Measurements from ENCODE around the gene MTHFD1L.

- TF ChIP-seq EGR1 (IDR thresholded peaks at IDR 0.05; ENCODE audit: borderline replicate concordance, low read depth, low read length) (no peak), CHD7 (IDR thresholded peaks at IDR 0.05; ENCODE audit: insufficient replicate concordance, low read length) (no peak), EZH2 (IDR thresholded peaks at IDR 0.05; ENCODE audit: low read depth, low read length, severe bottlenecking) (no peak), CTCF (IDR thresholded peaks at IDR 0.05; ENCODE audit: control extremely low read depth in 1 of 3, insufficient read depth in 1 of 3, low read depth in 1 of 3, low read length in 3 of 3) (no peak), POLR2A (IDR thresholded peaks at IDR 0.05; ENCODE audit: control extremely low read depth in 1 of 2, low read depth in 2 of 2, low read length in 2 of 2) (no peak), HDAC2 (IDR thresholded peaks at IDR 0.05; ENCODE audit: borderline replicate concordance in 1 of 2, low read depth in 2 of 2, low read length in 2 of 2) (no peak), TAF7 (optimal IDR thresholded peaks at IDR 0.05; ENCODE audit: borderline replicate concordance, low read depth, low read length) (no peak)
Observed at GRCh38 chr6:151022492-151022891, 157.0 kb downstream of the MTHFD1L start.

Data from H1 (cell line).